Hepatocyte (in vitro differentiated cells): ENCODE data around the gene CYSRT1. TPM values are rescaled to one million over a fixed set of nuclear protein-coding genes. Genes with fewer than 3 reads are reported as not detected.
"Not testable (repeated sequence)": the region's sequence is repeated elsewhere in the genome, so short reads cannot be mapped to it uniquely, and the experiment has no call there.

ENCODE experiments used
- DNase-seq: peaks from one replicate; pipeline ENCODE4 v3.0.0-alpha.2; 2016; ENCODE audit warnings: low spot score
- H2AFZ ChIP-seq: fragments of 200-600 bp; sonication (generic); 2 replicates; pipeline ENCODE4 v1.6.0; 2016; ENCODE audit warnings: antibody characterized with exemption, mild to moderate bottlenecking
- H3K27ac ChIP-seq: fragments of 200-600 bp; sonication (generic); 2 replicates; pipeline ENCODE4 v1.5.1; 2016; ENCODE audit warnings: mild to moderate bottlenecking
- H3K27me3 ChIP-seq: fragments of 200-600 bp; sonication (generic); 2 replicates; pipeline ENCODE4 v1.6.1; 2016
- H3K36me3 ChIP-seq: fragments of 200-600 bp; sonication (generic); replicated peaks from 2 replicates; pipeline ENCODE4 v1.5.1; 2016; ENCODE audit warnings: low read depth; ENCODE audit not compliant: insufficient read depth
- H3K4me1 ChIP-seq: fragments of 200-600 bp; sonication (generic); 2 replicates; pipeline ENCODE4 v1.5.1; 2016; ENCODE audit warnings: mild to moderate bottlenecking, moderate library complexity; ENCODE audit not compliant: insufficient read depth
- H3K4me2 ChIP-seq: fragments of 200-600 bp; sonication (generic); 2 replicates; pipeline ENCODE4 v1.6.0; 2016
- H3K4me3 ChIP-seq: fragments of 200-600 bp; sonication (generic); 2 replicates; pipeline ENCODE4 v1.5.1; 2016; ENCODE audit warnings: mild to moderate bottlenecking
- H3K79me2 ChIP-seq: fragments of 200-600 bp; sonication (generic); 2 replicates; pipeline ENCODE4 v1.6.0; 2017; ENCODE audit warnings: mild to moderate bottlenecking
- H3K9me2 ChIP-seq: fragments of 200-600 bp; sonication (generic); replicated peaks from 2 replicates; pipeline ENCODE4 v1.6.0; 2017; ENCODE audit warnings: mild to moderate bottlenecking; ENCODE audit not compliant: insufficient read depth
- H3K9me3 ChIP-seq: fragments of 200-600 bp; sonication (generic); 2 replicates; pipeline ENCODE4 v1.5.1; 2016; ENCODE audit warnings: low read depth, mild to moderate bottlenecking
- H4K20me1 ChIP-seq: fragments of 200-600 bp; sonication (generic); 2 replicates; pipeline ENCODE4 v1.6.0; 2016; ENCODE audit warnings: mild to moderate bottlenecking; ENCODE audit not compliant: insufficient read depth, poor library complexity, severe bottlenecking
- CTCF ChIP-seq: fragments of 200-600 bp; sonication (generic); IDR thresholded peaks from 2 replicates; pipeline ENCODE4 v1.5.1; 2016; ENCODE audit warnings: antibody characterized with exemption, mild to moderate bottlenecking; ENCODE audit not compliant: poor library complexity
- EZH2 ChIP-seq: fragments of 200-600 bp; sonication (generic); IDR thresholded peaks from 2 replicates; pipeline ENCODE4 v1.6.1; 2016; ENCODE audit warnings: antibody characterized with exemption, mild to moderate bottlenecking, borderline replicate concordance
- EZH2phosphoT487 ChIP-seq: fragments of 200-600 bp; sonication (generic); IDR thresholded peaks from one replicate; pipeline ENCODE4 v1.6.1; 2018; ENCODE audit warnings: antibody characterized with exemption, mild to moderate bottlenecking, low read depth, moderate library complexity; ENCODE audit not compliant: unreplicated experiment, severe bottlenecking
- WGBS: methylation state at CpG from one replicate; pipeline ENCODE4 v1.1.6; 2016; ENCODE audit warnings: low lambda C conversion rate; ENCODE audit errors: missing lambda C conversion rate; 5-methylcytosine and 5-hydroxymethylcytosine counted together
- polyA plus RNA-seq: library from polyadenylated mRNA; unstranded; fragments of >200 nt; fragmentation: Nextera tagmentation; extraction: Ambion mirVana; gene quantifications from 2 replicates; pipeline ENCODE4 v1.2.1, GENCODE V29; 2016
- total RNA-seq: library from RNA; depleted of rRNA; stranded (reverse); fragments of >200 nt; gene quantifications from 2 replicates; pipeline ENCODE4 v1.2.3, GENCODE V29; 2014

The CYSRT1 gene
- total and polyA plus RNA-seq, 2 experiments from 2014 or later, result 1.4 to 2.1 TPM

GRCh38 chr9:137242269-137243203 is 17.6 kb downstream of the CYSRT1 start:
- Histone ChIP-seq H3K79me2 (peaks cover 52% of the 10 kb centered on the region), H3K9me3 (no peaks in the 10 kb centered on the region), H3K9me2 (no peaks in the 10 kb centered on the region), H3K27me3 (no peaks in the 10 kb centered on the region), H4K20me1 (peaks cover 24% of the 10 kb centered on the region), H2AFZ (no peak overlapping the region), H3K4me2 (peak overlapping the region; percentile 94), H3K4me3 (peak overlapping the region; percentile 98), H3K27ac (peak overlapping the region; percentile 94), H3K4me1 (peaks cover 20% of the 10 kb centered on the region), H3K36me3 (no peaks in the 10 kb centered on the region)
- no peak for TF ChIP-seq EZH2
- no peak for TF ChIP-seq EZH2phosphoT487
- TF ChIP-seq CTCF, result no peak
- DNase-seq, result no peak
- 74% methylated on average over 36 of the region's 36 CpGs for WGBS

- WGBS, result 96% methylated on average over 18 of the region's 18 CpGs
- not testable (repeated sequence) for H3K4me3 ChIP-seq
Measured at GRCh38 chr9:137243266-137243625, 18.3 kb downstream of the CYSRT1 start.

GRCh38 chr9:137243626-137244485 is 18.9 kb downstream of the CYSRT1 start:
- no peaks in the 10 kb centered on the region for H3K27me3 ChIP-seq
- H3K9me2 ChIP-seq, result no peaks in the 10 kb centered on the region
- WGBS, result 65% methylated on average over 15 of the region's 15 CpGs
- peaks cover 39% of the 10 kb centered on the region for H3K79me2 ChIP-seq
- H3K4me3 ChIP-seq, result no peak overlapping the region
- no peak for TF ChIP-seq EZH2phosphoT487
- no peak for TF ChIP-seq EZH2
- TF ChIP-seq CTCF, result no peak
- H4K20me1 ChIP-seq, result peaks cover 24% of the 10 kb centered on the region
- H2AFZ ChIP-seq, result no peak overlapping the region
- no peak for DNase-seq
- H3K27ac ChIP-seq, result no peak overlapping the region
- no peaks in the 10 kb centered on the region for H3K9me3 ChIP-seq
- peak overlapping the region; percentile 94 for H3K4me2 ChIP-seq
- peaks cover 18% of the 10 kb centered on the region for H3K4me1 ChIP-seq
- no peaks in the 10 kb centered on the region for H3K36me3 ChIP-seq

More at GRCh38 chr9:137243266-137243625, 18.3 kb downstream of the CYSRT1 start:
- Histone ChIP-seq H4K20me1 (peaks cover 24% of the 10 kb centered on the region), H3K79me2 (peaks cover 45% of the 10 kb centered on the region), H3K4me2 (peak overlapping the region; percentile 94), H3K4me1 (peaks cover 20% of the 10 kb centered on the region)
- H3K36me3 ChIP-seq, H3K27me3 ChIP-seq, H2AFZ ChIP-seq, H3K27ac ChIP-seq, H3K9me3 ChIP-seq, DNase-seq, H3K9me2 ChIP-seq: not testable (repeated sequence)
